Fibroblast of villous mesenchyme (primary cell): ENCODE measurements around the gene AOC1. TPM values are rescaled to one million over a fixed set of nuclear protein-coding genes. Genes with fewer than 3 reads are reported as not detected.

ENCODE experiments used
- DNase-seq: peaks from one replicate; pipeline ENCODE4 v3.0.0-alpha.2; 2010; ENCODE audit warnings: low read depth
- H3K4me3 ChIP-seq: 2 replicates; pipeline ENCODE4 v1.5.1; 2011; ENCODE audit warnings: low read depth, mild to moderate bottlenecking, low read length
- CTCF ChIP-seq: IDR thresholded peaks from 2 replicates; pipeline ENCODE4 v1.5.1; 2012; ENCODE audit warnings: low read depth, mild to moderate bottlenecking, low read length; ENCODE audit not compliant: insufficient read depth
- total RNA-seq: library from RNA; depleted of rRNA; stranded (reverse); fragments of >200 nt; gene quantifications from 2 replicates; pipeline ENCODE4 v1.2.3, GENCODE V29; 2012

The AOC1 gene
- total RNA-seq, 1 donor = not detected

DNA sequence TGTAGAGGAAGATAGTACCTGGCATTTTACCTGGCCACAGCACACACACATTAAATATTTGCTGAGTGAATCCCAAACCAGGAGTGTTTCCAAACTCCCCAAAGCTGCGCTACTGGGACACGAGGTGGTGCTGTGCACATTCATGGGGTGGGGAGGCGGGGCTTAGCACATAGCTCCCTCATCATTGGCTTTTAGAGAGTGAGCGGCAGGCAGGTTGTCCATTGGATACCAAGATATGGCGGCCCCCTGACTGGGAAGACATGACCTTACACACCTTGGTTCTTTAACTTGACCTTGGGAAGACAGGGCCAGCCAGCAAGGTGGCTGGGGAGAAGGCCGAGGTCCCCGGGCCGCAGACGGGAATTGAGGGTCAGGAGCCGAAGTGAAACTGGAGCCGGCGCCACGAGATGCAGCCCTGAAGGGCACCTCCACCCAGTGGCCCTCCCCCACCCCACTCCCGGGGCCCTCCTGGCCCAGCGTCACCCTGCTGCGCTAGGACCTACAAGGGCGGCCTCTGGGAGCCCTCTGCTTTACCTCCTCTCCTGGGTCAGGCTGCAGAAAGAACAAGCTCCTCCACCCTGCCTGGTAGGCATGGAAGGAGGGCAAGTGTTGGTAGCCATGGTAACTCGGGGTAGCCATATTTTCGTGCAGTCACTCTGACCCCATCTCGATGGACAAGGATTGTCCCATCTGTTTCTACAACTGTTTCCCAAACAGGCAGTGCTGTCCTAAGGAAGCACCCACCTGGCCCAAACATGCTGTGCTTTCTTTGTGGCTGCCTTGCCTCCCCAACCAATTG is 27.7 kb upstream of the AOC1 start:
- TF ChIP-seq CTCF = no peak
- no peak for DNase-seq
- no peak overlapping the region for H3K4me3 ChIP-seq

GRCh38 chr7:150826061-150826849 is 26.1 kb upstream of the AOC1 start:
- TF ChIP-seq CTCF = no peak
- no peak for DNase-seq
- H3K4me3 ChIP-seq = no peak overlapping the region

DNA sequence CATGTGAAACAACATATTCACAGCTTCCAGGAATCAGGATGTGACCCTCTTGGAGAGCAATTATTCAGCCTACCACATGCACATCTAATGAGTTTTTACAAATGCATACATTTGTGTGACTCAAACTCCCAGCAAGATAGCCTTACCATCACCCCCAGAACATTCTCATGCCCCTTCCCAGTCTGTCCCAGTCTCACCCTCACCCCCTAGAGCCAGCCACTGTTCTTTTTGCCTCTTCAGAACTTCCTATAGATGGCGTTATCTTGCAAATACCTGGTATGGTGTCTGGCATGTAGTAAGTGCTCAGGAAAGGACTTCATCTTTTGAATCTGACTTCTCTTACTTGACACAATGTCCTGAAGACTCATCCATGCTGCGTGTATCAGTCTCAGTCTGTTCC is 23.9 kb upstream of the AOC1 start:
- DNase-seq = no peak
- TF ChIP-seq CTCF = no peak
- no peak overlapping the region for H3K4me3 ChIP-seq

DNA sequence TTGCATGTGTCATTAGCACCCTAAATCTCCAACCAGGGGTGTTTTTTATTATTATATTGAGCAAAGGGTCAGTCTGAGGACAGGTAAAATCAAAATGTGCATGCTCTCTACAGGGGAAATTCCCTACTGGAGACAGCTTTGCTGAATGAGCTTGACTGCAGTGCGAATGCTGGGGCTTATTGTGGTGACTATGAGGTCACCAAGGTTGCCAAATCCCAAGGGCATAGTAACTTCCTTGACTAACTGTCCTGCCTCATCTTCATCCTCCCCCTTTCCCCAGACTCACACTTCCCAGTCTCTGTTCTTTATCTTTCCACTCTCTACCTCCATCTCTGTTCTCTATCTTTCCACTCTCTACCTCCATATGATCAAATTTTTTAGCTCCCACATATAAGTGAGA is 22.9 kb upstream of the AOC1 start:
- H3K4me3 ChIP-seq = no peak overlapping the region
- no peak for DNase-seq
- TF ChIP-seq CTCF = no peak

DNA sequence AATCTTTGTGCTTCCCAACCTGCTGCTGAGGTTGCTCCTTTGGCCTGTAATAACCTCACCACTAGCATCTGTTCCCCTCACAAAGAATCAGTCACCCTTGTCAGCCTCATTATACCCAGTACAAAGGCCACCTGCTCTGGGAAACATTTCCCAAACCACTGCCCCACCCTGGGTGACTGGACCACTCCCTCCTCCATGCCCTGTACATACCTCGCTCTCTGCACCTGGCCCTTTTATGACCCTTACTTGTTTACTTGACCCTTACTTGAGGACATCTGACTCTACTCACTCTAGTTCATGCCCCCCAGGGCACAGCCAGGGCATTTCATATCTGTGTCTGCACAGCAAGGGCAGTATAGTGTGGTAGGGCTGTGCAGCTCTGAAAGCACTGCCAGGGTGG is 21.4 kb upstream of the AOC1 start:
- no peak for TF ChIP-seq CTCF
- no peak overlapping the region for H3K4me3 ChIP-seq
- DNase-seq = no peak

DNA sequence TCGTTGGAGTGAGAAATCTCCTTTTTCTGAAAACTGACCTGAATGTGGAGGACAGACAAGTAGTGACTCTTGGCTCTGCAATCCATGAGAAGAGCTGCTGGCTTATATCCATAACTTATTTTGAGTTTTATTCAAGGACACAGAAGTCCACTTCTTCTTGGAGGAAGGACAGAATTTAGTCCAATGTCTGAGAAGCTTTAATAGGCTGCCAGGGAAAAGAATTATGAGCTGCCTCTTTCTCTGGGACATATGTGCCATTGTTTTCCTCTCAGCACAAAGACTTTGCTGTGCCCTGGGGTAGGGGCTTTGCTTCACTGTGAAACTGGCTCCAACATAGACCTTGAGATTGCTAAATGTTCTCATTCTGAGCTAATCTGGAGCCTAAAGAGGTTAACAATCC is 20.5 kb upstream of the AOC1 start:
- no peak for TF ChIP-seq CTCF
- DNase-seq = no peak
- no peak overlapping the region for H3K4me3 ChIP-seq
